PC-9 (cell line): ENCODE results near the gene MTFMT. TPM values are rescaled to one million over a fixed set of nuclear protein-coding genes. Genes with fewer than 3 reads are reported as not detected.

ENCODE experiments used
- BruUV-seq: library from RNA; stranded (reverse); fragments of 400-500 nt; replicated peaks from 2 replicates; lab custom pipeline; 2021; lab: Mats Ljungman, UMichigan
- CTCF ChIA-PET: fragments of 300-600 bp; sonication (Branson Sonifier 250); formaldehyde crosslinking; loops from one replicate; lab custom pipeline; 2022; ENCODE audit warnings: antibody characterized with exemption; lab: Charles Lee
- POLR2A ChIA-PET: fragments of 300-600 bp; sonication (Branson Sonifier 250); formaldehyde crosslinking; loops from one replicate; lab custom pipeline; 2022; ENCODE audit warnings: antibody characterized with exemption; ENCODE audit not compliant: unreplicated experiment; lab: Charles Lee
- DNase-seq, 2 experiments: peaks; one replicate each; pipeline versions ENCODE4 v3.0.0 to v3.0.0-alpha.2; 2015 to 2022; ENCODE audit warnings: mixed read lengths in 1 of 2
- H2AFZ ChIP-seq: fragments of 200-600 bp; sonication (generic); 2 replicates; pipeline ENCODE4 v1.8.1; 2017; ENCODE audit warnings: antibody characterized with exemption
- H3F3A ChIP-seq: fragments of 200-600 bp; sonication (generic); 2 replicates; pipeline ENCODE4 v1.8.1; 2017; ENCODE audit warnings: antibody characterized with exemption, mild to moderate bottlenecking, low read depth; ENCODE audit not compliant: insufficient read depth
- H3K27ac ChIP-seq: fragments of 200-600 bp; sonication (generic); 2 replicates; pipeline ENCODE4 v1.6.1; 2016; ENCODE audit warnings: mixed run types
- H3K27me3 ChIP-seq: fragments of 200-600 bp; sonication (generic); 2 replicates; pipeline ENCODE4 v1.6.1; 2016; ENCODE audit warnings: low read depth, mixed run types; ENCODE audit not compliant: insufficient read depth
- H3K36me3 ChIP-seq: fragments of 200-600 bp; sonication (generic); 2 replicates; pipeline ENCODE4 v1.6.1; 2016; ENCODE audit warnings: low read depth, mixed run types
- H3K4me1 ChIP-seq: fragments of 200-600 bp; sonication (generic); replicated peaks from 2 replicates; pipeline ENCODE4 v1.6.1; 2016; ENCODE audit warnings: mixed run types; ENCODE audit not compliant: insufficient read depth
- H3K4me2 ChIP-seq: fragments of 200-600 bp; sonication (generic); 2 replicates; pipeline ENCODE4 v1.6.1; 2017; ENCODE audit warnings: mixed run types
- H3K4me3 ChIP-seq: fragments of 200-600 bp; sonication (generic); 2 replicates; pipeline ENCODE4 v1.6.1; 2016; ENCODE audit warnings: mixed run types
- H3K79me2 ChIP-seq: fragments of 200-600 bp; sonication (generic); 2 replicates; pipeline ENCODE4 v1.6.1; 2017; ENCODE audit warnings: low read depth, mixed run types
- H3K9me2 ChIP-seq: fragments of 200-600 bp; sonication (generic); 2 replicates; pipeline ENCODE4 v1.8.1; 2017; ENCODE audit warnings: mild to moderate bottlenecking; ENCODE audit not compliant: insufficient read depth
- H3K9me3 ChIP-seq: fragments of 200-600 bp; sonication (generic); 2 replicates; pipeline ENCODE4 v1.8.1; 2016; ENCODE audit warnings: low read depth; ENCODE audit not compliant: insufficient read depth
- H4K20me1 ChIP-seq: fragments of 200-600 bp; sonication (generic); 2 replicates; pipeline ENCODE4 v1.8.1; 2017; ENCODE audit not compliant: insufficient read depth
- CTCF ChIP-seq: fragments of 200-600 bp; sonication (generic); conservative IDR thresholded peaks from 2 replicates; pipeline ENCODE4 v1.6.1; 2017; ENCODE audit warnings: mixed run types, antibody characterized with exemption, mild to moderate bottlenecking, moderate library complexity
- EZH2 ChIP-seq: fragments of 200-600 bp; sonication (generic); IDR thresholded peaks from 2 replicates; pipeline ENCODE4 v1.8.0; 2017; ENCODE audit warnings: antibody characterized with exemption, low read depth
- intact Hi-C: fragments of 100-400 bp; cut with micrococcal nuclease; formaldehyde crosslinking; loops from one replicate; pipeline ENCODE4 v1.10.0; 2022; ENCODE audit not compliant: unreplicated experiment
- total RNA-seq: library from RNA; stranded (reverse); gene quantifications from 2 replicates; pipeline ENCODE4 v1.2.3, GENCODE V29; 2021

MTFMT gene
- total RNA-seq, 1 experiment from 2014 or later = 16.0 TPM

DNA sequence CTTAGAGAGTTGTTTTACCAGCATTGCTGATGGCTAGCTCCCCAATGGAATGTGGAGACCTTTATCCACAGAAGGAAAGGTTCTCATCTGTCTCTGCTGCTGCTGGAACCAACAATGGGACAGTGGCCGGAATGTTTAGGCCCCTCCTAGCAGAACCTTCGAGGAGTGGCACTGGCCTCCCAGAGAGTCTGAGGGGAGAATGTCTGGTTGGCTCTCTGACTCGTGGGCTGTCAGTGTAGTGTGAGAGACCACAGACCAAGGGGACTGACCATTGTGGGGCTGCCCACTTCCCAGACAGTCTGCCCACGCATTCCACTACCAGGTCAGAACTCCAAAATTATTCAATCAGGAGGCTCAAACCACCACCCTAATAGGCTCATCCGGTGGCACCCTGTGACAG, 33.3 kb upstream of the MTFMT start:
- Histone ChIP-seq H3K79me2 (no peaks in the 10 kb centered on the region), H3K27ac (no peak overlapping the region)

DNA sequence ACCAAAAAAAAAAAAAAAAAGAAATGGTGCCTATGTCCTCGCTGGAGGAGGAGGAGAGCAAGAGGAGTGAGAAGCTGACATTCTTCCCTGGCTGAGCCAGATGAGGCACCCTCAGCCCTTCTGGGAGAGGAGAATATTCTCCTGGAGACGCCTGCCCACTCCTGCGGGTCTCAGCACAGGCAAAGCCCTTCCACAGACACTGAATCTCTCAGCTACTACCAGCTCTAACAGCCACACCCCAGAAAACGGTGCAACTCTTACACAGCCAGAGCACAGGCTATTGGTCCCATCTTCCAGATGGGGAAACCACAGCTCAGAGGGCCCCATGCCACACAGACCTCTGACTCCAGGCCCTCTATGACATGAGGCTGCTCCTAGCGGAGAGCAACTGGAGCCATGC, 32.6 kb upstream of the MTFMT start:
- Histone ChIP-seq H4K20me1 (no peaks in the 10 kb centered on the region), H3F3A (no peaks in the 10 kb centered on the region), H3K36me3 (no peaks in the 10 kb centered on the region), H2AFZ (no peak overlapping the region), H3K79me2 (no peaks in the 10 kb centered on the region), H3K27ac (no peak overlapping the region), H3K4me3 (no peak overlapping the region), H3K27me3 (no peaks in the 10 kb centered on the region; the same call in 1 of the 2 replicates), H3K4me1 (peaks cover 11% of the 10 kb centered on the region), H3K9me2 (no peaks in the 10 kb centered on the region), H3K4me2 (no peak overlapping the region), H3K9me3 (no peaks in the 10 kb centered on the region; the same call in 1 of the 2 replicates)
- BruUV-seq = no TSS peak
- TF ChIP-seq CTCF (no peak), EZH2 (no peak)
- POLR2A ChIA-PET = no interaction called here
- intact Hi-C loops = no loop called here
- DNase-seq = no peak
- CTCF ChIA-PET = interaction anchor here (0.6 to 0.9 kb wide), 4 partner anchors 12 to 271 kb away, joined by 3 to 11 read pairs (median 4); no protein-coding TSS in a partner anchor

More for the DNA sequence above, 33.3 kb upstream of the MTFMT start:
- H3K9me3 ChIP-seq = no peaks in the 10 kb centered on the region; the same call in 1 of the 2 replicates
- intact Hi-C loops = no loop called here
- no peak overlapping the region for H2AFZ ChIP-seq
- no peaks in the 10 kb centered on the region for H3F3A ChIP-seq
- BruUV-seq = no TSS peak
- no peaks in the 10 kb centered on the region for H3K9me2 ChIP-seq
- no peak for DNase-seq
- ChIA-PET CTCF (interaction anchor here (0.5 to 0.6 kb wide), 2 partner anchors 12 to 159 kb away, joined by 3 to 4 read pairs; no protein-coding TSS in a partner anchor), POLR2A (interaction anchor here (0.6 kb wide), 1 partner anchor 249 kb away, joined by 7 read pairs; no protein-coding TSS in a partner anchor)
- no peaks in the 10 kb centered on the region for H4K20me1 ChIP-seq
- TF ChIP-seq EZH2 (no peak), CTCF (no peak)
- peaks cover 6% of the 10 kb centered on the region for H3K4me1 ChIP-seq
- H3K4me2 ChIP-seq = no peak overlapping the region
- no peaks in the 10 kb centered on the region; the same call in 1 of the 2 replicates for H3K27me3 ChIP-seq
- no peaks in the 10 kb centered on the region for H3K36me3 ChIP-seq
- H3K4me3 ChIP-seq = no peak overlapping the region

- Histone ChIP-seq H3F3A (peaks cover 5% of the 10 kb centered on the region; the same call in 1 of the 2 replicates), H3K4me3 (no peak overlapping the region), H3K9me3 (no peaks in the 10 kb centered on the region; the same call in 1 of the 2 replicates), H2AFZ (no peak overlapping the region), H3K4me2 (no peak overlapping the region), H3K9me2 (no peaks in the 10 kb centered on the region), H3K27me3 (no peaks in the 10 kb centered on the region; the same call in 1 of the 2 replicates), H3K27ac (no peak overlapping the region), H3K79me2 (no peaks in the 10 kb centered on the region), H3K36me3 (no peaks in the 10 kb centered on the region), H3K4me1 (peaks cover 22% of the 10 kb centered on the region), H4K20me1 (no peaks in the 10 kb centered on the region)
- no TSS peak for BruUV-seq
- CTCF ChIA-PET = no interaction called here
- POLR2A ChIA-PET = no interaction called here
- TF ChIP-seq CTCF (no peak), EZH2 (no peak)
- intact Hi-C loops = no loop called here
- no peak for DNase-seq
Measured at GRCh38 chr15:65060641-65061397, 31.4 kb upstream of the MTFMT start.
